Measurements from ENCODE around the gene DRD3. TPM values are rescaled to one million over a fixed set of nuclear protein-coding genes. Genes with fewer than 3 reads are reported as not detected.

DRD3 gene
- total RNA-seq, 1 experiment from 2014 or later: not detected

DNA sequence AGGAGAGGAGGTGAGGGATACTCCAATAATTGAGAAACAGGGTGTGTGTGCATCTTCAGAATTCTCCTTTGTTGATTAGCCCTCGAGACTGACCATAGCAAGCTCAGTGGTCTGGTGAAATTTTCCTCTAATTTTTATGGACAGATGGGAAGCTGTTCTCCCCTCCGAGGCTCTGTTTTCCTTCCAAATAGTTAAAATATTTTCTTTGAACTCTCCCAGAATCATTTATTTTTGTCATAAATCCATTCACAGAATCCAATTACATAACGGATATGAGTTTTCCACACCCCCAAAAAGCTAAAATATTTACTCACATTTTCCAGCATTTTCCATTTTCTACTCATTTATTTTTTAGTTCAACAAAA is 85.9 kb downstream of the DRD3 start:
- no peak for DNase-seq (ENCODE audit: low read depth)
- in situ Hi-C loops (cut with HindIII; ENCODE audit: low pct_unique_long_range_greater_than_20kb, low sequenced_read_pairs): no loop called here

DNA sequence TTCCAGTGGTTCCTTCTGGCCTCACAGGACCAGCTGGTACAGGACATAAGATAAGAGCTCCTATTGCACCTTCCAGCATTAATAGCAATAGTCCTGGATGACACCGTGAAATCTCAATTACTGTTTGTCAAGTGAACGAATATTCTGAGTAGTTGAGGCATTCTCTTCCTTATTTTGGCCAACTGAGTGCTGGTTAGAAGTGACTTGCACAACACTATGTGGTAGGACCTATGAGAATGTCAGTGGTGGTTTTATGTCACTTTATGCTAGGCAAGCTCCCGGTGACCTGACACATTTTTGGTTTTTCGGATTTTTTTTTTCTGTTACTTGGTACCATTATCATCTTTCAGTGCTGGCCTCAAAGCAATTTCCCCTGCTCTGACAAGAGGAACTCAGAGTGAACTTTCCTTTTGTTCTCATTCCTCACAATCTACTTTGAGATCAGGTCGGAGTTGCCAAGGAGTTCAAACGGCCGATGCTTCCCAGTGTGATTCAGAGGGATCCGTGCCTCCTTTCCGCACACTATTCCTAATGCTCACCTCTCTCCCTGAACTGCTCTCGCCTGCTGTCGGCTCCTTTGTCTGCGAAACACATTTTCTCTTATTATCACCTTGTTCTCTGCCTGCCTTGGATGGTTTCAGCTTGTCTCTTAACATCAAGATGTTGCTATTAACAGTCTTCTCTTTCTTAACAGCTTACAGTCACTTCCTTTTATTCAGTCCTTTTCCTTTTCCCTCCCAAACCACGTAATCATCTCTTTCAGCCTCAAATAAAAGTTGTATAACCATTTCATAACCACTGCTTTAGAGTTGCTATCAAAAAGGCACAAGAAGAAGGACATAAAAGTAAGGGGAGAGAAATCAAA is 86.5 kb downstream of the DRD3 start:
- in situ Hi-C loops (cut with HindIII; ENCODE audit: low pct_unique_long_range_greater_than_20kb, low sequenced_read_pairs): no loop called here
- DNase-seq (ENCODE audit: low read depth): no peak

GRCh38 chr3:114089675-114090074 is 89.2 kb downstream of the DRD3 start:
- DNase-seq (ENCODE audit: low read depth): no peak
- in situ Hi-C loops (cut with HindIII; ENCODE audit: low pct_unique_long_range_greater_than_20kb, low sequenced_read_pairs): no loop called here

DNA sequence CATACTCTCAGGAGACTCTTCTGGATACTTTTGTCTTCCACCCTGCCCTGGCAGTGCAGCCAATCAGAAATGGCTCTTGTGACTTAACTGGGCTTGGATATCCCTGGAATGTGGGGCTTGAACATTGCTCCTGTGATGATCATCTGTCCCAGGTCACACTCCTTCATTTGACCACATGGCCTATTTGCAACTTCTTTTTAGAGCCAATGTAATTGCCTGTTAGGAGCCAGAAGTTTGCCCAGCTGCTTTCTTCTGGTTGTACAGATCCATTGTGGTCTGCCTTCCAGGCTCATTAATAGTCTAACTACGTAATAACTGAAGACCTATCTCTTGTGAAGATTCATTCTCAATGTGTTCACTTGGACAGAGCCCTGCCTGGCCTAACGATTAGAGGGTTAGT is 92.5 kb downstream of the DRD3 start:
- no peak for DNase-seq (ENCODE audit: low read depth)
- in situ Hi-C loops (cut with HindIII; ENCODE audit: low pct_unique_long_range_greater_than_20kb, low sequenced_read_pairs): no loop called here

GRCh38 chr3:114083112-114083511 is 95.7 kb downstream of the DRD3 start:
- in situ Hi-C loops (cut with HindIII; ENCODE audit: low pct_unique_long_range_greater_than_20kb, low sequenced_read_pairs): no loop called here

DNA sequence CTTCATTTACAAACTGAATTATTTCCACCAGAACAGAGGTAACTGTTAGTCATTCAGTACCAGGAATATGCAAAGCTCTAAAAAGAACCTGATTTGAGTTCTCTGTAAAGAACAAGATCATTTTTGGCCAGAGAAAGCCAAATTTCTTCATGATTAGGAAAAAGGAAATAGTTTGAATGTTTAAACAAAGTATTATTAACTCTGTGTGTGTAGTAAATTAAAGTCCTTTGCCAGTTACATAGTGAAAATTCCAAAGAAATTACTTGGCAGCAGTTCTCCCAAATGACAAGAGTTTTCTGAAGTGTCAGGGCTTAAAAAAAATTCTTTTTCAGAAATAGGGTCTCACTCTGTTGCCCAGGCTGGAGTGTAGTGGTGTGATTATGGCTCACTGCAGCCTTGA is 97.8 kb downstream of the DRD3 start:
- in situ Hi-C loops (cut with HindIII; ENCODE audit: low pct_unique_long_range_greater_than_20kb, low sequenced_read_pairs): no loop called here
- no peak for DNase-seq (ENCODE audit: low read depth)

More at GRCh38 chr3:114083112-114083511, 95.7 kb downstream of the DRD3 start:
- DNase-seq (ENCODE audit: low read depth): no peak

DNA sequence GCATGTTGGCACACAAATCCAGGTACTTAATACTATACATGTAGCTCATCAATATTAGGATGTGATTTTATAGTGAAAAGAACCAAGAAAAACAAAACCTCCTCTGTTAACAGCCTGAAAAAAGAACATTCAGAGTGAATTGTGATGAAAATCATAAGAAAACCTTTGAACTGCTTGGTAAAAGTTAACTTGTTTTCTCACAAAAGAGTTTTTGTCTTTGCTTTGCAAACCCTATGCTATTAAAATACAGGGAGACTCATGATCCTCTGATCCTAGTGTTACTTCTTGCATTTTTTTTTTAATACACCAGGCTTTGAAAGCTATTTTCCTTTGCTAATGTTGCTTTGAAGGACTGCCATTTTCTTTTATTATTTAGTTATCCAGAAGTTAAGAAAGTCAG is 98.7 kb downstream of the DRD3 start:
- in situ Hi-C loops (cut with HindIII; ENCODE audit: low pct_unique_long_range_greater_than_20kb, low sequenced_read_pairs): no loop called here
- DNase-seq (ENCODE audit: low read depth): no peak

GRCh38 chr3:114079761-114080160 is 99.1 kb downstream of the DRD3 start:
- no peak for DNase-seq (ENCODE audit: low read depth)
- in situ Hi-C loops (cut with HindIII; ENCODE audit: low pct_unique_long_range_greater_than_20kb, low sequenced_read_pairs): no loop called here

DNA sequence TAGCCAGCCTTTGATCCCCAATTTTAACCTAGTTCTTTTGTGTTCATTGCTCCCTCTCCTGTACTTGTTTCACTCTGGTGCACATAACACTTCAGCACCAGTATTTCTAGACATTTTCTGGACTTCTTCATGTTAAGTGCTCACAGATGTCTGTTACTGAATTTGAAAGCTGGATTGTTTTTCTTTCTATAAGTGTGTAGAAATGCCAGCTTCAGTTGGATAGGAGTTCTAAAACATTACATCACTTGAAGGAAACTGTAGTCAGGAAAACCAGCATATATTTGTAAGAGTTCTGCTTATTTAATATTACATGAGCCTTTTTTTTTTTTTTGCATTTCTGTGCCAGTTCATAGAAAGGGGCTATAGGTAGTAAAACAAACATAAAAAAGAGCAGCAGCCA is 100.7 kb downstream of the DRD3 start:
- in situ Hi-C loops (cut with HindIII; ENCODE audit: low pct_unique_long_range_greater_than_20kb, low sequenced_read_pairs): no loop called here

More for the DNA sequence above, 100.7 kb downstream of the DRD3 start:
- no peak for DNase-seq (ENCODE audit: low read depth)

Other genes with a start within 250 kb of the DRD3 start
- 0.87 and 2.9 TPM in 2 replicates for gene ZDHHC23, start 231.0 kb downstream of the DRD3 start, total RNA-seq (2014; rRNA removed; shearing (Covaris generic); ENCODE audit: low replicate concordance)
- 0.14 and 0.23 TPM in 2 replicates for gene CCDC191, start 122.5 kb downstream of the DRD3 start, total RNA-seq (2014; rRNA removed; shearing (Covaris generic); ENCODE audit: low replicate concordance)
- 25.0 and 31.2 TPM in 2 replicates for gene QTRT2, start 122.3 kb downstream of the DRD3 start, total RNA-seq (2014; rRNA removed; shearing (Covaris generic); ENCODE audit: low replicate concordance)
- gene ZNF80, start 58.5 kb upstream of the DRD3 start, total RNA-seq (2014; rRNA removed; shearing (Covaris generic); ENCODE audit: low replicate concordance): not detected in 2 replicates
- not detected in 2 replicates for gene TIGIT, start 115.0 kb upstream of the DRD3 start, total RNA-seq (2014; rRNA removed; shearing (Covaris generic); ENCODE audit: low replicate concordance)

Measured in Caki2 (cell line).